NCI-H748 (cell line): ENCODE data around the gene MYO15A.
A peak's percentile ranks its signal among the peaks of the same experiment; 100 is the strongest.

Experiments
- DNase-seq: peaks from one replicate; lab custom pipeline; 2025; ENCODE audit not compliant: unreplicated experiment; lab: John Stamatoyannopoulos, UW

MYO15A gene

GRCh38 chr17:18157354-18157985 is 48.9 kb downstream of the MYO15A start:
- DNase-seq: no peak

- peak; percentile 80 for DNase-seq
These were observed 49.6 kb downstream of the MYO15A start for GRCh38 chr17:18158022-18158600.

GRCh38 chr17:18159551-18160120 is 51.1 kb downstream of the MYO15A start:
- DNase-seq: no peak

GRCh38 chr17:18160128-18160856 is 51.7 kb downstream of the MYO15A start:
- DNase-seq: no peak

GRCh38 chr17:18161207-18162145 is 52.9 kb downstream of the MYO15A start:
- no peak for DNase-seq

- no peak for DNase-seq
These were observed 55.0 kb downstream of the MYO15A start for GRCh38 chr17:18163547-18163946.

- peak; percentile 47 for DNase-seq
These were observed 58.3 kb downstream of the MYO15A start for GRCh38 chr17:18166894-18167293.

GRCh38 chr17:18167421-18167820 is 58.9 kb downstream of the MYO15A start:
- DNase-seq: peak; percentile 42

GRCh38 chr17:18172531-18173278 is 64.1 kb downstream of the MYO15A start:
- no peak for DNase-seq

- no peak for DNase-seq
These were observed 65.2 kb downstream of the MYO15A start for GRCh38 chr17:18173740-18174139.

GRCh38 chr17:18176176-18176575 is 67.6 kb downstream of the MYO15A start:
- DNase-seq: no peak

GRCh38 chr17:18177133-18177532 is 68.6 kb downstream of the MYO15A start:
- DNase-seq: no peak

GRCh38 chr17:18177722-18178121 is 69.2 kb downstream of the MYO15A start:
- no peak for DNase-seq

GRCh38 chr17:18179196-18179595 is 70.6 kb downstream of the MYO15A start:
- no peak for DNase-seq

GRCh38 chr17:18179804-18180203 is 71.2 kb downstream of the MYO15A start:
- DNase-seq: no peak

GRCh38 chr17:18181358-18181757 is 72.8 kb downstream of the MYO15A start:
- DNase-seq: no peak

- DNase-seq: peak; percentile 70
These were observed 73.8 kb downstream of the MYO15A start for GRCh38 chr17:18182110-18182977.

- peak; percentile 88 for DNase-seq
These were observed 74.4 kb downstream of the MYO15A start for GRCh38 chr17:18182978-18183333.
